AG10803 (cell line): Measurements from ENCODE around the gene DLL4.

Experiments used
- DNase-seq: peaks from one replicate; pipeline ENCODE4 v3.0.0; 2010; ENCODE audit warnings: low read depth
- H3K4me3 ChIP-seq: 2 replicates; pipeline ENCODE4 v1.5.1; 2011; ENCODE audit warnings: mild to moderate bottlenecking, low read length, control low read depth
- CTCF ChIP-seq: conservative IDR thresholded peaks from 2 replicates; pipeline ENCODE4 v1.5.1; 2011; ENCODE audit warnings: mild to moderate bottlenecking, low read length, control low read depth, inconsistent platforms

The DLL4 gene

GRCh38 chr15:40941528-40942336 lies 12.6 kb downstream of the DLL4 start:
- peak; percentile 12; the same call in 1 of the 2 replicates for TF ChIP-seq CTCF
- peak; percentile 77 for DNase-seq

GRCh38 chr15:40942337-40942854 lies 13.3 kb downstream of the DLL4 start:
- DNase-seq, result peak; percentile 23
- TF ChIP-seq CTCF, result no peak
- H3K4me3 ChIP-seq, result peak overlapping the region; percentile 64

More at GRCh38 chr15:40941528-40942336, 12.6 kb downstream of the DLL4 start:
- H3K4me3 ChIP-seq, result peak overlapping the region; percentile 64

GRCh38 chr15:40942878-40943277 lies 13.7 kb downstream of the DLL4 start:
- TF ChIP-seq CTCF, result no peak
- H3K4me3 ChIP-seq, result peak overlapping the region; percentile 64

GRCh38 chr15:40943764-40944365 lies 14.7 kb downstream of the DLL4 start:
- TF ChIP-seq CTCF, result no peak
- no peak overlapping the region for H3K4me3 ChIP-seq
- DNase-seq, result no peak

More at GRCh38 chr15:40942878-40943277, 13.7 kb downstream of the DLL4 start:
- DNase-seq, result no peak

GRCh38 chr15:40944510-40945296 lies 15.6 kb downstream of the DLL4 start:
- H3K4me3 ChIP-seq, result no peak overlapping the region
- no peak for TF ChIP-seq CTCF
- DNase-seq, result no peak

- no peak for DNase-seq
- no peak overlapping the region for H3K4me3 ChIP-seq
- TF ChIP-seq CTCF, result no peak
These were observed 19.8 kb downstream of the DLL4 start for GRCh38 chr15:40948706-40949473.
